ENCODE measurements around the gene SLC5A2.
"Not testable (repeated sequence)": the region's sequence is repeated elsewhere in the genome, so short reads cannot be mapped to it uniquely, and the experiment has no call there.

The SLC5A2 gene

GRCh38 chr16:31477220-31478216, 5.4 kb upstream of the SLC5A2 start:
- no peak for DNase-seq

GRCh38 chr16:31478956-31479355, 4.0 kb upstream of the SLC5A2 start:
- DNase-seq, result no peak

GRCh38 chr16:31479751-31480150, 3.2 kb upstream of the SLC5A2 start:
- no peak for DNase-seq

GRCh38 chr16:31480851-31481536, 1.9 kb upstream of the SLC5A2 start:
- DNase-seq, result no peak

DNA sequence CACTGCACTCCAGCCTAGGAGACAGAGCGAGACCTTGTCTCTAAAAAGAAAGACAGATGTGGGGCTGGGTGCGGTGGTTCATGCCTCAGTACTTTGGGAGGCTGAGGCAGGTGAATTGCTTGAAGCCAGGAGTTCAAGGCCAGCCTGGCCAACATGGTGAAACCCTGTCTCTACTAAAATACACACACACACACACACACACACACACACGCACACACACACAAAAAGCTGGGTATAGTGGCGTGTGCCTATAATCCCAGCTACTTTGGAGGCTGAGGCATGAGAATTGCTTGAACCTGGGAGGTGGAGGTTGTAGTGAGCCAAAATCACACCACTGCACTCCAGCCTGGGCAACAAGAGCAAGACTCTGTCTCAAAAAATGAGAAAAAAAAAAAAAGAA, 1.1 kb downstream of the SLC5A2 start:
- not testable (repeated sequence) for DNase-seq

- DNase-seq, result no peak
Measured at GRCh38 chr16:31484491-31485171, 1.7 kb downstream of the SLC5A2 start.

GRCh38 chr16:31485571-31485970, 2.6 kb downstream of the SLC5A2 start:
- no peak for DNase-seq

DNA sequence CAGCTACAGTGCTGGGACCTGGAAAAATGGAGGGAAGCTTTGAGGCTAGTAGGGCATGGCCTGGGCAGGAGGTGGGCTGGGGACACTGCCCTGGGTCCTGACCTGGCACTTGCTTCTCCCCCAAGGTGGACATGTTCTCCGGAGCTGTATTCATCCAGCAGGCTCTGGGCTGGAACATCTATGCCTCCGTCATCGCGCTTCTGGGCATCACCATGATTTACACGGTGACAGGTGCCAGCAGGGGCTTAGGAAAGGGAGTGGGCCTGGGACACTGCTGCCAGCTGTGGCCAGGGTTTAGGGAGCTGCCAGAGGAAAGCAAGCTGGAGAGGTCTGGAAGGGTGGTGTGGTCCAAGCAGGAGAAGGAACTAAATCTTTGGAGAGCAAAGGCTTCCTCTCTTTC, 3.1 kb downstream of the SLC5A2 start:
- no peak for DNase-seq

DNA sequence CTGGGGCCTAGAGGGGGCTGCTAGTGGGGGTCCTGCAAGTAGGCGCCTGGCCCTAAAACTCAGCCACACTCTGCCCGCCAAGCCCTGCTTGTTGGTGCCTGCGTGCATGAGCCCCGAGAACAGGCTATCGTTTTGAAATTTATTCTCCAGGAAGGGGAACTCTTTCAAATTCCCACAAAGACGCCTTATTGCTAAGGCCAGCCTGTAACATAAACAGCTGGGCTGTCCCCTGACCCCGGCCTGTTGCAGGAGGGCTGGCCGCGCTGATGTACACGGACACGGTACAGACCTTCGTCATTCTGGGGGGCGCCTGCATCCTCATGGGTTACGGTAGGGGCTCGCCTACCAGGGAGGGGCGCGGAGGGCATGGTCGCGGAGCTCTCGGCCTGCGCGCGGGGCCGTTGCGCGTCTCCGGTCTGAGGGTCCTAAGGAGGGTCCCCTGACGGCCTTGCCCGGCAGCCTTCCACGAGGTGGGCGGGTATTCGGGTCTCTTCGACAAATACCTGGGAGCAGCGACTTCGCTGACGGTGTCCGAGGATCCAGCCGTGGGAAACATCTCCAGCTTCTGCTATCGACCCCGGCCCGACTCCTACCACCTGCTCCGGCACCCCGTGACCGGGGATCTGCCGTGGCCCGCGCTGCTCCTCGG, 4.3 kb downstream of the SLC5A2 start:
- no peak for DNase-seq

DNA sequence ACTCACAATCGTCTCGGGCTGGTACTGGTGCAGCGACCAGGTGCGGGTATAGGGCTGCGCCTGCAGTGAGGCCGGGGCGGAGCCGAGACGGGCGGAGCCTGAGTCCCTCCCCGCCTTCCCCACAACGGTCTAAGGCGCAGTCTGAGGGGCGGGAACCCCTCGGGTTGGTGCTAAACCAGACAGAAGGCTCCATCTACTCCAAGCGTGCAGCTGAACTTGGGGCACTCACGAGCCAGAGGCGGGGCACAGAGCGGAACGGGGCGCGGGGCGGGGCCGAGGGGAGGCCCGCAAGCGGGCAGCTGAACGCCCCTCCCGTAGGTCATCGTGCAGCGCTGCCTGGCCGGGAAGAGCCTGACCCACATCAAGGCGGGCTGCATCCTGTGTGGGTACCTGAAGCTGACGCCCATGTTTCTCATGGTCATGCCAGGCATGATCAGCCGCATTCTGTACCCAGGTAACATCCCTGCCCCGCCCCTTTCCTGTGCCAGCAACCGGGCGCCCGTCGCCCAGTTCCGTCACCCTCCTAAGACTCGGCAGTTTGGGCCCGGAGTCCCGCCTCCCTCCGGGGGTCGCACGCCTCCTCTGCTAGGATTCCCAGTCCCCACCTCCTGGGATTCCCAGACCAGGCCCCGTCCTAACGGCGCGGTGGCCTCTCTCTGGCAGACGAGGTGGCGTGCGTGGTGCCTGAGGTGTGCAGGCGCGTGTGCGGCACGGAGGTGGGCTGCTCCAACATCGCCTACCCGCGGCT, 5.0 kb downstream of the SLC5A2 start:
- no peak for DNase-seq

DNA sequence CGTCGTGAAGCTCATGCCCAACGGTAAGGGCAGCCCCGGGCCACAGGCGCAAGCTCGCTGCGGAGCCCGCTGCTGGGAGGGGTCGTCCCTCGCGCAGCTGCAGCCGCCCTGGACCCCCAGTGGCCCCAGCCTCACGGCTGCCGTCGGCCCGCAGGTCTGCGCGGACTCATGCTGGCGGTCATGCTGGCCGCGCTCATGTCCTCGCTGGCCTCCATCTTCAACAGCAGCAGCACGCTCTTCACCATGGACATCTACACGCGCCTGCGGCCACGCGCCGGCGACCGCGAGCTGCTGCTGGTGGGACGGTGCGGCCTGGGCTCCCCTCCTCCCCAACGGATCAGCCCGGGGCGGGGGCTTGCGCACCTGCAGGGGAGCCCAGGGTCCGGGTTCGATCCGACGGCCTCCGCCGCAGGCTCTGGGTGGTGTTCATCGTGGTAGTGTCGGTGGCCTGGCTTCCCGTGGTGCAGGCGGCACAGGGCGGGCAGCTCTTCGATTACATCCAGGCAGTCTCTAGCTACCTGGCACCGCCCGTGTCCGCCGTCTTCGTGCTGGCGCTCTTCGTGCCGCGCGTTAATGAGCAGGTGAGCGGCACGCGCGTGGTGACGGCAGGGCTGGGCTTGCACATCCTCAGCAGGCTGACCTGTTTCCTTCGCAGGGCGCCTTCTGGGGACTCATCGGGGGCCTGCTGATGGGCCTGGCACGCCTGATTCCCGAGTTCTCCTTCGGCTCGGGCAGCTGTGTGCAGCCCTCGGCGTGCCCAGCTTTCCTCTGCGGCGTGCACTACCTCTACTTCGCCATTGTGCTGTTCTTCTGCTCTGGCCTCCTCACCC, 5.8 kb downstream of the SLC5A2 start:
- no peak for DNase-seq

GRCh38 chr16:31489298-31489564, 6.3 kb downstream of the SLC5A2 start:
- DNase-seq, result no peak

- no peak for DNase-seq
Measured at GRCh38 chr16:31489616-31490584, 7.0 kb downstream of the SLC5A2 start.

GRCh38 chr16:31491778-31492418, 9.0 kb downstream of the SLC5A2 start:
- DNase-seq, result no peak

GRCh38 chr16:31493506-31494125, 10.7 kb downstream of the SLC5A2 start:
- DNase-seq, result no peak

GRCh38 chr16:31496670-31497069, 13.7 kb downstream of the SLC5A2 start:
- no peak for DNase-seq

- DNase-seq, result no peak
Measured at GRCh38 chr16:31498493-31498892, 15.6 kb downstream of the SLC5A2 start.

- DNase-seq, result no peak
Measured at GRCh38 chr16:31499928-31500327, 17.0 kb downstream of the SLC5A2 start.

DNA sequence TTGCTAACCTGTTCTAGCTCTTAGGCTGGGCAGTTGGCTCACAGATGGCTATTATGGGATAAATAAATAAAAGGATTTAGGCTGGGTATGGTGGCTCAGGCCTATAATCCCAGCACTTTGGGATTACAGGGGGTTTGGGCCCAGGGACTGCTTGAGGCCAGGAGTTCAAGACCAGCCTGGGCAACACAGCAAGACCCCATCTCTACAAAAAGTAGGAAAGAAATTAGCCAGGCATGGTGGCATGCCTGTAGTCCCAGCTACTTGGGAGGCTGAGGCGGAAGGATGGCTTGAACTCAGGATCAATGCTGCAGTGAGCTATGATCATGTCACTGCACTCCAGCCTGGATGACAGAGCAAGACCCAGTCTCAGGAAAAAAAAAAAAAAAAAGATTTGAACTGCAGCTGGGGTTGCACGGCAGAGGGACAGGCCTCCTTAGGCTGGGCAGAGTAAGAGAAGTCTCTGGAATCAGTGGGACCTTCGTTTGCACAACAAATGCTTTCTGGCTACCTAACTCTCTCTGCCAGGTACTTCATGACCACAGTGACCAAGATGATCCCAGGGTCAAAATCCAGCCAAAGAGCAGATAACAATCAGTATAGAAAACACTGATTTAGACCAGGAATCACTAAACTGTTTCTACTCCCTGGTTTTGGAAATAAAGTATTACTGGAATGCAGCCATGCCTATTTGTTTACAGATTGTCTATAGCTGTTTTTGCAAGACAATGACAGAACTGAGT, 18.5 kb downstream of the SLC5A2 start:
- no peak for DNase-seq

Data from GDM1 (cell line).